ENCODE measurements around the gene NRM. TPM values are rescaled to one million over a fixed set of nuclear protein-coding genes. Genes with fewer than 3 reads are reported as not detected.
A peak's percentile ranks its signal among the peaks of the same experiment; 100 is the strongest.

NRM gene
- total and polyA plus RNA-seq, 2 of the 13 experiments (the other 11 are each of a cell fraction or from before 2014, with no cell fraction given), result 12.5 to 16.0 TPM

DNA sequence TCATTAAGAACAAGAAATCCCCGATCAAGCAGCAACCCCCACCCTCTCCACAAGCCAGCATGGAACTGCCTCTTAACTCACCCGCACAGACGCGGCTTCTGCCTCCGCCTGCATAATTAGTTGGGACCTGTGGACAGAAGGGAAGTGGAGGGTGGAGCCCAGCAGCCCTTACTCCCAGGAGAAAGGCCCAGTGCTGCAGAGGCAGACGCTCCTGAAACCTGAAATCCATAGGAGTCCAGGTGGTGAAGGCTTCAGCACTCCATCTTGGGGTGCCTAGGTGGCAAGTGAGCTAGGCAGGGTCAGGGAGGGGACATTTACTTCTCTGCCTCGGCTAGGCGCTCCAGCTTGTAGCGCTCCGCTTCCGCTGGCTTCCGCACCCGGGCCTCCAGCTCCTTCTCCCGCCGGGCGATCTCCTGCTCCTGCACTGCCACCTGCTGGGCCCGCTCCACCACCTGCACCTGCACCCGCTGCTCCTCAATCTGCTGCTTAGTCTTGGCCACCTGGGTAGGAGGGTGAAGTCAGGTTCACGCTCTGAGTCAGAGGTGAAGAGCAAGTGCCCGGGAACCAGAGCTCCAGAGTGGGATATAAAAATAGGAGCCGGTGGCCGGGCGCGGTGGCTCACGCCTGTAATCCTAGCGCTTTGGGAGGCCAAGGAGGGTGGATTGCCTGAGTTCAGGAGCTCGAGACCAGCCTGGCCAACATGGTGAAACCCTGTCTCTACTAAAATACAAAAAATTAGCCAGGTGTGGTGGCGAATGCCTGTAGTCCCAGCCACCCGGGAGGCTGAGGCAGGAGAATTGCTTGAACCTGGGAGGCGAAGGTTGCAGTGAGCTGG, 40.0 kb upstream of the NRM start (continued):
- TF ChIP-seq, protein P1, sequence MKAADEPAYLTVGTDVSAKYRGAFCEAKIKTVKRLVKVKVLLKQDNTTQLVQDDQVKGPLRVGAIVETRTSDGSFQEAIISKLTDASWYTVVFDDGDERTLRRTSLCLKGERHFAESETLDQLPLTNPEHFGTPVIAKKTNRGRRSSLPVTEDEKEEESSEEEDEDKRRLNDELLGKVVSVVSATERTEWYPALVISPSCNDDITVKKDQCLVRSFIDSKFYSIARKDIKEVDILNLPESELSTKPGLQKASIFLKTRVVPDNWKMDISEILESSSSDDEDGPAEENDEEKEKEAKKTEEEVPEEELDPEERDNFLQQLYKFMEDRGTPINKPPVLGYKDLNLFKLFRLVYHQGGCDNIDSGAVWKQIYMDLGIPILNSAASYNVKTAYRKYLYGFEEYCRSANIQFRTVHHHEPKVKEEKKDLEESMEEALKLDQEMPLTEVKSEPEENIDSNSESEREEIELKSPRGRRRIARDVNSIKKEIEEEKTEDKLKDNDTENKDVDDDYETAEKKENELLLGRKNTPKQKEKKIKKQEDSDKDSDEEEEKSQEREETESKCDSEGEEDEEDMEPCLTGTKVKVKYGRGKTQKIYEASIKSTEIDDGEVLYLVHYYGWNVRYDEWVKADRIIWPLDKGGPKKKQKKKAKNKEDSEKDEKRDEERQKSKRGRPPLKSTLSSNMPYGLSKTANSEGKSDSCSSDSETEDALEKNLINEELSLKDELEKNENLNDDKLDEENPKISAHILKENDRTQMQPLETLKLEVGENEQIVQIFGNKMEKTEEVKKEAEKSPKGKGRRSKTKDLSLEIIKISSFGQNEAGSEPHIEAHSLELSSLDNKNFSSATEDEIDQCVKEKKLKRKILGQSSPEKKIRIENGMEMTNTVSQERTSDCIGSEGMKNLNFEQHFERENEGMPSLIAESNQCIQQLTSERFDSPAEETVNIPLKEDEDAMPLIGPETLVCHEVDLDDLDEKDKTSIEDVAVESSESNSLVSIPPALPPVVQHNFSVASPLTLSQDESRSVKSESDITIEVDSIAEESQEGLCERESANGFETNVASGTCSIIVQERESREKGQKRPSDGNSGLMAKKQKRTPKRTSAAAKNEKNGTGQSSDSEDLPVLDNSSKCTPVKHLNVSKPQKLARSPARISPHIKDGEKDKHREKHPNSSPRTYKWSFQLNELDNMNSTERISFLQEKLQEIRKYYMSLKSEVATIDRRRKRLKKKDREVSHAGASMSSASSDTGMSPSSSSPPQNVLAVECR (CRISPR knock-in tag; IDR thresholded peaks at IDR 0.05; ENCODE audit: borderline replicate concordance), result no peak; the same call in 1 of the 2 replicates
- 0 out of 2 replicates have a peak, but pooled peaks have one; percentile 41 for TF ChIP-seq ZNF563 (CRISPR knock-in tag; IDR thresholded peaks at IDR 0.05)
- TF ChIP-seq, protein P2, sequence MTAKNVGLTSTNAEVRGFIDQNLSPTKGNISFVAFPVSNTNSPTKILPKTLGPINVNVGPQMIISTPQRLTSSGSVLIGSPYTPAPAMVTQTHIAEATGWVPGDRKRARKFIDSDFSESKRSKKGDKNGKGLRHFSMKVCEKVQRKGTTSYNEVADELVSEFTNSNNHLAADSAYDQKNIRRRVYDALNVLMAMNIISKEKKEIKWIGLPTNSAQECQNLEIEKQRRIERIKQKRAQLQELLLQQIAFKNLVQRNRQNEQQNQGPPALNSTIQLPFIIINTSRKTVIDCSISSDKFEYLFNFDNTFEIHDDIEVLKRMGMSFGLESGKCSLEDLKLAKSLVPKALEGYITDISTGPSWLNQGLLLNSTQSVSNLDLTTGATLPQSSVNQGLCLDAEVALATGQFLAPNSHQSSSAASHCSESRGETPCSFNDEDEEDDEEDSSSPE (CRISPR knock-in tag; IDR thresholded peaks at IDR 0.05), result no peak
- TF ChIP-seq, protein P3, sequence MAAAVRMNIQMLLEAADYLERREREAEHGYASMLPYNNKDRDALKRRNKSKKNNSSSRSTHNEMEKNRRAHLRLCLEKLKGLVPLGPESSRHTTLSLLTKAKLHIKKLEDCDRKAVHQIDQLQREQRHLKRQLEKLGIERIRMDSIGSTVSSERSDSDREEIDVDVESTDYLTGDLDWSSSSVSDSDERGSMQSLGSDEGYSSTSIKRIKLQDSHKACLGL (CRISPR knock-in tag; IDR thresholded peaks at IDR 0.05), result no peak
- TF ChIP-seq, protein P4, sequence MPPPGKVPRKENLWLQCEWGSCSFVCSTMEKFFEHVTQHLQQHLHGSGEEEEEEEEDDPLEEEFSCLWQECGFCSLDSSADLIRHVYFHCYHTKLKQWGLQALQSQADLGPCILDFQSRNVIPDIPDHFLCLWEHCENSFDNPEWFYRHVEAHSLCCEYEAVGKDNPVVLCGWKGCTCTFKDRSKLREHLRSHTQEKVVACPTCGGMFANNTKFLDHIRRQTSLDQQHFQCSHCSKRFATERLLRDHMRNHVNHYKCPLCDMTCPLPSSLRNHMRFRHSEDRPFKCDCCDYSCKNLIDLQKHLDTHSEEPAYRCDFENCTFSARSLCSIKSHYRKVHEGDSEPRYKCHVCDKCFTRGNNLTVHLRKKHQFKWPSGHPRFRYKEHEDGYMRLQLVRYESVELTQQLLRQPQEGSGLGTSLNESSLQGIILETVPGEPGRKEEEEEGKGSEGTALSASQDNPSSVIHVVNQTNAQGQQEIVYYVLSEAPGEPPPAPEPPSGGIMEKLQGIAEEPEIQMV (CRISPR knock-in tag; IDR thresholded peaks at IDR 0.05; ENCODE audit: low read depth), result no peak
- no peak for TF ChIP-seq NFIC (IDR thresholded peaks at IDR 0.05; ENCODE audit: low read length)
- TF ChIP-seq, protein P5, sequence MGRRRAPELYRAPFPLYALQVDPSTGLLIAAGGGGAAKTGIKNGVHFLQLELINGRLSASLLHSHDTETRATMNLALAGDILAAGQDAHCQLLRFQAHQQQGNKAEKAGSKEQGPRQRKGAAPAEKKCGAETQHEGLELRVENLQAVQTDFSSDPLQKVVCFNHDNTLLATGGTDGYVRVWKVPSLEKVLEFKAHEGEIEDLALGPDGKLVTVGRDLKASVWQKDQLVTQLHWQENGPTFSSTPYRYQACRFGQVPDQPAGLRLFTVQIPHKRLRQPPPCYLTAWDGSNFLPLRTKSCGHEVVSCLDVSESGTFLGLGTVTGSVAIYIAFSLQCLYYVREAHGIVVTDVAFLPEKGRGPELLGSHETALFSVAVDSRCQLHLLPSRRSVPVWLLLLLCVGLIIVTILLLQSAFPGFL (CRISPR knock-in tag; IDR thresholded peaks at IDR 0.05), result no peak
- TF ChIP-seq, protein P6, sequence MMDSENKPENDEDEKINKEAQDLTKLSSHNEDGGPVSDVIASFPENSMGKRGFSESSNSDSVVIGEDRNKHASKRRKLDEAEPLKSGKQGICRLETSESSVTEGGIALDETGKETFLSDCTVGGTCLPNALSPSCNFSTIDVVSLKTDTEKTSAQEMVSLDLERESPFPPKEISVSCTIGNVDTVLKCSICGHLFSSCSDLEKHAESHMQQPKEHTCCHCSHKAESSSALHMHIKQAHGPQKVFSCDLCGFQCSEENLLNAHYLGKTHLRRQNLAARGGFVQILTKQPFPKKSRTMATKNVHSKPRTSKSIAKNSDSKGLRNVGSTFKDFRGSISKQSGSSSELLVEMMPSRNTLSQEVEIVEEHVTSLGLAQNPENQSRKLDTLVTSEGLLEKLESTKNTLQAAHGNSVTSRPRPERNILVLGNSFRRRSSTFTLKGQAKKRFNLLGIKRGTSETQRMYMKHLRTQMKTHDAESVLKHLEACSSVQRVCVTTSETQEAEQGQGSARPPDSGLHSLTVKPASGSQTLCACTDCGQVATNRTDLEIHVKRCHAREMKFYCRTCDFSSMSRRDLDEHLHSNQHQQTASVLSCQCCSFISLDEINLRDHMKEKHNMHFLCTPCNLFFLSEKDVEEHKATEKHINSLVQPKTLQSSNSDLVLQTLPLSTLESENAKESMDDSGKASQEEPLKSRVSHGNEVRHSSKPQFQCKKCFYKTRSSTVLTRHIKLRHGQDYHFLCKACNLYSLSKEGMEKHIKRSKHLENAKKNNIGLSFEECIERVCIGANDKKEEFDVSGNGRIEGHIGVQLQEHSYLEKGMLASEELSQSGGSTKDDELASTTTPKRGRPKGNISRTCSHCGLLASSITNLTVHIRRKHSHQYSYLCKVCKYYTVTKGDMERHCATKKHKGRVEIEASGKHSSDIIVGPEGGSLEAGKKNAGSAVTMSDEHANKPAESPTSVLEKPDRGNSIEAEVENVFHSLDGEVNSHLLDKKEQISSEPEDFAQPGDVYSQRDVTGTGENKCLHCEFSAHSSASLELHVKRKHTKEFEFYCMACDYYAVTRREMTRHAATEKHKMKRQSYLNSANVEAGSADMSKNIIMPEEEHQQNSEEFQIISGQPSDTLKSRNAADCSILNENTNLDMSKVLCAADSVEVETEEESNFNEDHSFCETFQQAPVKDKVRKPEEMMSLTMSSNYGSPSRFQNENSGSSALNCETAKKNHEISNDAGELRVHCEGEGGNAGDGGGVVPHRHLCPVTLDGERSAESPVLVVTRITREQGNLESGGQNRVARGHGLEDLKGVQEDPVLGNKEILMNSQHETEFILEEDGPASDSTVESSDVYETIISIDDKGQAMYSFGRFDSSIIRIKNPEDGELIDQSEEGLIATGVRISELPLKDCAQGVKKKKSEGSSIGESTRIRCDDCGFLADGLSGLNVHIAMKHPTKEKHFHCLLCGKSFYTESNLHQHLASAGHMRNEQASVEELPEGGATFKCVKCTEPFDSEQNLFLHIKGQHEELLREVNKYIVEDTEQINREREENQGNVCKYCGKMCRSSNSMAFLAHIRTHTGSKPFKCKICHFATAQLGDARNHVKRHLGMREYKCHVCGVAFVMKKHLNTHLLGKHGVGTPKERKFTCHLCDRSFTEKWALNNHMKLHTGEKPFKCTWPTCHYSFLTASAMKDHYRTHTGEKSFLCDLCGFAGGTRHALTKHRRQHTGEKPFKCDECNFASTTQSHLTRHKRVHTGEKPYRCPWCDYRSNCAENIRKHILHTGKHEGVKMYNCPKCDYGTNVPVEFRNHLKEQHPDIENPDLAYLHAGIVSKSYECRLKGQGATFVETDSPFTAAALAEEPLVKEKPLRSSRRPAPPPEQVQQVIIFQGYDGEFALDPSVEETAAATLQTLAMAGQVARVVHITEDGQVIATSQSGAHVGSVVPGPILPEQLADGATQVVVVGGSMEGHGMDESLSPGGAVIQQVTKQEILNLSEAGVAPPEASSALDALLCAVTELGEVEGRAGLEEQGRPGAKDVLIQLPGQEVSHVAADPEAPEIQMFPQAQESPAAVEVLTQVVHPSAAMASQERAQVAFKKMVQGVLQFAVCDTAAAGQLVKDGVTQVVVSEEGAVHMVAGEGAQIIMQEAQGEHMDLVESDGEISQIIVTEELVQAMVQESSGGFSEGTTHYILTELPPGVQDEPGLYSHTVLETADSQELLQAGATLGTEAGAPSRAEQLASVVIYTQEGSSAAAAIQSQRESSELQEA (CRISPR knock-in tag; IDR thresholded peaks at IDR 0.05; ENCODE audit: not compliant biosample characterization), result peak; percentile 27
- TF ChIP-seq MTA1 (CRISPR knock-in tag; IDR thresholded peaks at IDR 0.05; ENCODE audit: borderline replicate concordance), result peak; percentile 50; the same call in 1 of the 2 replicates
- TF ChIP-seq MXD4 (CRISPR knock-in tag; IDR thresholded peaks at IDR 0.05), result no peak

All from HepG2 (cell line).